ENCODE results near the gene PACRG. TPM values are rescaled to one million over a fixed set of nuclear protein-coding genes. Genes with fewer than 3 reads are reported as not detected.

The PACRG gene
- polyA plus RNA-seq, 1 donor from 2014 or later = 16.6 TPM

- H3K9me2 ChIP-seq (ENCODE audit: insufficient read depth, low read length) = no peaks in the 10 kb centered on the region
- H3K27me3 ChIP-seq (ENCODE audit: insufficient read depth, low read depth, low read length) = no peaks in the 10 kb centered on the region
- no peaks in the 10 kb centered on the region for H3K79me2 ChIP-seq (replicated peaks; ENCODE audit: insufficient read depth, low read length)
- no peak for TF ChIP-seq RAD21 (conservative IDR thresholded peaks at IDR 0.05)
- no peak for TF ChIP-seq POLR2AphosphoS5 (IDR thresholded peaks at IDR 0.05)
- no peak for TF ChIP-seq TAF1 (IDR thresholded peaks at IDR 0.05; ENCODE audit: low read depth)
- TF ChIP-seq, protein P1, sequence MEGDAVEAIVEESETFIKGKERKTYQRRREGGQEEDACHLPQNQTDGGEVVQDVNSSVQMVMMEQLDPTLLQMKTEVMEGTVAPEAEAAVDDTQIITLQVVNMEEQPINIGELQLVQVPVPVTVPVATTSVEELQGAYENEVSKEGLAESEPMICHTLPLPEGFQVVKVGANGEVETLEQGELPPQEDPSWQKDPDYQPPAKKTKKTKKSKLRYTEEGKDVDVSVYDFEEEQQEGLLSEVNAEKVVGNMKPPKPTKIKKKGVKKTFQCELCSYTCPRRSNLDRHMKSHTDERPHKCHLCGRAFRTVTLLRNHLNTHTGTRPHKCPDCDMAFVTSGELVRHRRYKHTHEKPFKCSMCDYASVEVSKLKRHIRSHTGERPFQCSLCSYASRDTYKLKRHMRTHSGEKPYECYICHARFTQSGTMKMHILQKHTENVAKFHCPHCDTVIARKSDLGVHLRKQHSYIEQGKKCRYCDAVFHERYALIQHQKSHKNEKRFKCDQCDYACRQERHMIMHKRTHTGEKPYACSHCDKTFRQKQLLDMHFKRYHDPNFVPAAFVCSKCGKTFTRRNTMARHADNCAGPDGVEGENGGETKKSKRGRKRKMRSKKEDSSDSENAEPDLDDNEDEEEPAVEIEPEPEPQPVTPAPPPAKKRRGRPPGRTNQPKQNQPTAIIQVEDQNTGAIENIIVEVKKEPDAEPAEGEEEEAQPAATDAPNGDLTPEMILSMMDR (IDR thresholded peaks at IDR 0.05; ENCODE audit: poor library complexity, severe bottlenecking) = no peak
- no peak overlapping the region for H3K4me2 ChIP-seq (ENCODE audit: low read length)
- H4K20me1 ChIP-seq (ENCODE audit: insufficient read depth) = no peaks in the 10 kb centered on the region
- H3K36me3 ChIP-seq (ENCODE audit: insufficient read depth, low read length) = no peaks in the 10 kb centered on the region
- H3K9me3 ChIP-seq (ENCODE audit: low read length) = no peaks in the 10 kb centered on the region
- no peak overlapping the region for H3K9ac ChIP-seq (ENCODE audit: low read length)
- no peak overlapping the region for H3K27ac ChIP-seq (ENCODE audit: low read length)
- H3F3A ChIP-seq (ENCODE audit: insufficient read depth, low read length, poor library complexity, severe bottlenecking) = no peaks in the 10 kb centered on the region
- no peak overlapping the region for H3K4me3 ChIP-seq (ENCODE audit: low read length)
- no peak overlapping the region for H2AFZ ChIP-seq (ENCODE audit: low read depth, low read length)
Measured at GRCh38 chr6:163263998-163264661, 536.4 kb downstream of the PACRG start.

DNA sequence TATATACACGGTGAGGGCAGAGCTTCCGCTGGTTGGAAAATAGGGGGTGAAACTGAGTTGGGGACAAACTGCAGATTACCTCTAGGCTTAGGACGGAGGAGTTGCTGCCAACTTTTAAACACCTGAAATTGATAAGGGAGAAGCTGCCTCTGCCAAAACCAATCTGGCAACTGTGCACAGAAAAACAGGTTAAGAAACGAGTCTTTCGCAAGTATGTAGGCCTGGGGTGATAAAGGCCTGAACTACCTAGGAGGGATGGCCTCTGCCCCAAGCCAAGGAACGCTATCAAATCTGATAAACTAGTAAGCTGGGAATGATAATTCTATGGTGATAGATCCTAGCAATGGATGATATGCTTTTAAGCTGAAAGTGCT is 536.9 kb downstream of the PACRG start:
- TF ChIP-seq EP300 (conservative IDR thresholded peaks at IDR 0.05; ENCODE audit: poor library complexity, severe bottlenecking) (no peak), TAF1 (IDR thresholded peaks at IDR 0.05; ENCODE audit: low read depth) (no peak), MXI1 (conservative IDR thresholded peaks at IDR 0.05; ENCODE audit: poor library complexity, severe bottlenecking) (no peak), SMC3 (conservative IDR thresholded peaks at IDR 0.05; ENCODE audit: poor library complexity) (no peak)
- TF ChIP-seq, protein P1 (IDR thresholded peaks at IDR 0.05; ENCODE audit: poor library complexity, severe bottlenecking) = no peak
- TF ChIP-seq, protein P2, sequence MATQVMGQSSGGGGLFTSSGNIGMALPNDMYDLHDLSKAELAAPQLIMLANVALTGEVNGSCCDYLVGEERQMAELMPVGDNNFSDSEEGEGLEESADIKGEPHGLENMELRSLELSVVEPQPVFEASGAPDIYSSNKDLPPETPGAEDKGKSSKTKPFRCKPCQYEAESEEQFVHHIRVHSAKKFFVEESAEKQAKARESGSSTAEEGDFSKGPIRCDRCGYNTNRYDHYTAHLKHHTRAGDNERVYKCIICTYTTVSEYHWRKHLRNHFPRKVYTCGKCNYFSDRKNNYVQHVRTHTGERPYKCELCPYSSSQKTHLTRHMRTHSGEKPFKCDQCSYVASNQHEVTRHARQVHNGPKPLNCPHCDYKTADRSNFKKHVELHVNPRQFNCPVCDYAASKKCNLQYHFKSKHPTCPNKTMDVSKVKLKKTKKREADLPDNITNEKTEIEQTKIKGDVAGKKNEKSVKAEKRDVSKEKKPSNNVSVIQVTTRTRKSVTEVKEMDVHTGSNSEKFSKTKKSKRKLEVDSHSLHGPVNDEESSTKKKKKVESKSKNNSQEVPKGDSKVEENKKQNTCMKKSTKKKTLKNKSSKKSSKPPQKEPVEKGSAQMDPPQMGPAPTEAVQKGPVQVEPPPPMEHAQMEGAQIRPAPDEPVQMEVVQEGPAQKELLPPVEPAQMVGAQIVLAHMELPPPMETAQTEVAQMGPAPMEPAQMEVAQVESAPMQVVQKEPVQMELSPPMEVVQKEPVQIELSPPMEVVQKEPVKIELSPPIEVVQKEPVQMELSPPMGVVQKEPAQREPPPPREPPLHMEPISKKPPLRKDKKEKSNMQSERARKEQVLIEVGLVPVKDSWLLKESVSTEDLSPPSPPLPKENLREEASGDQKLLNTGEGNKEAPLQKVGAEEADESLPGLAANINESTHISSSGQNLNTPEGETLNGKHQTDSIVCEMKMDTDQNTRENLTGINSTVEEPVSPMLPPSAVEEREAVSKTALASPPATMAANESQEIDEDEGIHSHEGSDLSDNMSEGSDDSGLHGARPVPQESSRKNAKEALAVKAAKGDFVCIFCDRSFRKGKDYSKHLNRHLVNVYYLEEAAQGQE (IDR thresholded peaks at IDR 0.05; ENCODE audit: borderline replicate concordance) = no peak
- H4K20me1 ChIP-seq (ENCODE audit: insufficient read depth) = no peaks in the 10 kb centered on the region
- no peak overlapping the region for H3K27ac ChIP-seq (ENCODE audit: low read length)
- no peak overlapping the region for H3K9ac ChIP-seq (ENCODE audit: low read length)
- H3K9me2 ChIP-seq (ENCODE audit: insufficient read depth, low read length) = no peaks in the 10 kb centered on the region
- no peak overlapping the region for H3K4me3 ChIP-seq (ENCODE audit: low read length)
- no peaks in the 10 kb centered on the region for H3K9me3 ChIP-seq (ENCODE audit: low read length)
- no peaks in the 10 kb centered on the region for H3K79me2 ChIP-seq (replicated peaks; ENCODE audit: insufficient read depth, low read length)
- no peaks in the 10 kb centered on the region for H3K27me3 ChIP-seq (ENCODE audit: insufficient read depth, low read depth, low read length)
- H3K4me2 ChIP-seq (ENCODE audit: low read length) = no peak overlapping the region
- no peaks in the 10 kb centered on the region for H3F3A ChIP-seq (ENCODE audit: insufficient read depth, low read length, poor library complexity, severe bottlenecking)
- no peak overlapping the region for H2AFZ ChIP-seq (ENCODE audit: low read depth, low read length)
- H3K36me3 ChIP-seq (ENCODE audit: insufficient read depth, low read length) = no peaks in the 10 kb centered on the region

All from neural cell (in vitro differentiated cells).